ENCODE results near the gene PLA2G2D. TPM values are rescaled to one million over a fixed set of nuclear protein-coding genes. Genes with fewer than 3 reads are reported as not detected.

The PLA2G2D gene
- total and polyA plus RNA-seq, 2 of the 13 experiments (the other 11 are each of a cell fraction or from before 2014, with no cell fraction given) = not detected

GRCh38 chr1:20072771-20073170, 46.6 kb downstream of the PLA2G2D start:
- Histone ChIP-seq H3K27me3 (ENCODE audit: control insufficient read depth in 1 of 2, insufficient read depth in 2 of 2, low read length in 2 of 2) (peaks cover 0 to 38% of the 10 kb centered on the region in 2 experiments; a peak in 2 of 5 replicates), H4K20me1 (ENCODE audit: insufficient read depth, low read length) (no peaks in the 10 kb centered on the region), H3K36me3 (replicated peaks in 1 of 2; ENCODE audit: control insufficient read depth in 1 of 2, insufficient read depth in 2 of 2, low read length in 2 of 2) (no peaks in the 10 kb centered on the region), H3K27ac (ENCODE audit: extremely low read length, insufficient read depth, low read length) (no peak overlapping the region), H3K9ac (ENCODE audit: insufficient read depth, low read depth, low read length) (no peak overlapping the region), H3K4me2 (ENCODE audit: low read depth, low read length) (no peak overlapping the region), H3K79me2 (ENCODE audit: insufficient read depth, low read length) (no peaks in the 10 kb centered on the region), H2AFZ (ENCODE audit: low read length) (no peak overlapping the region), H3K4me1 (ENCODE audit: insufficient read depth, low read length) (no peaks in the 10 kb centered on the region), H3K9me3 (ENCODE audit: low read length) (no peaks in the 10 kb centered on the region), H3K4me3 (replicated peaks in 1 of 3; ENCODE audit: insufficient read depth in 1 of 3, low read depth in 2 of 3, low read length in 3 of 3) (no peak overlapping the region)
- 16% methylated on average over 7 of the region's 7 CpGs for WGBS (ENCODE audit: low lambda C conversion rate)
- DNase-seq (ENCODE audit: low spot score) (no peak), FAIRE-seq (no peak), ATAC-seq (no peak)
- POLR2A ChIA-PET = no interaction called here
- intact Hi-C loops (cut with micrococcal nuclease; ENCODE audit: unreplicated experiment) = no loop called here
- BruUV-seq (replicated peaks) = no TSS peak
- in situ Hi-C loops (cut with HindIII; ENCODE audit: extremely low pct_ligation_motif_present, low pct_unique_long_range_greater_than_20kb) = no loop called here
- TF ChIP-seq ZNF17 (CRISPR knock-in tag; IDR thresholded peaks at IDR 0.05) = no peak
- no peak for TF ChIP-seq ZC3H4 (CRISPR knock-in tag; IDR thresholded peaks at IDR 0.05; ENCODE audit: borderline replicate concordance)
- no peak for TF ChIP-seq HOXA7 (CRISPR knock-in tag; IDR thresholded peaks at IDR 0.05)
- TF ChIP-seq MAZ (IDR thresholded peaks at IDR 0.05; ENCODE audit: borderline replicate concordance, low read depth, low read length) = no peak
- TF ChIP-seq MAZ (CRISPR knock-in tag; IDR thresholded peaks at IDR 0.05; ENCODE audit: low read depth) = no peak
- TF ChIP-seq JUND (CRISPR knock-in tag; IDR thresholded peaks at IDR 0.05) = no peak
- no peak for TF ChIP-seq NR1H2 (CRISPR knock-in tag; IDR thresholded peaks at IDR 0.05; ENCODE audit: borderline replicate concordance, low read depth)
- no peak for TF ChIP-seq AGO2 (optimal IDR thresholded peaks at IDR 0.05; ENCODE audit: low read depth, low read length)
- TF ChIP-seq NCOA1 (CRISPR knock-in tag; IDR thresholded peaks at IDR 0.05) = no peak
- CTCF ChIA-PET (ENCODE audit: low intra/inter-chr PET ratio, low total read pairs) = no interaction called here

- no peak for DNase-seq (ENCODE audit: low spot score)
- Histone ChIP-seq H3K4me3 (replicated peaks in 1 of 3; ENCODE audit: insufficient read depth in 1 of 3, low read depth in 2 of 3, low read length in 3 of 3) (no peak overlapping the region), H3K4me1 (ENCODE audit: insufficient read depth, low read length) (no peaks in the 10 kb centered on the region), H2AFZ (ENCODE audit: low read length) (no peak overlapping the region), H3K4me2 (ENCODE audit: low read depth, low read length) (no peak overlapping the region), H3K27me3 (ENCODE audit: control insufficient read depth in 1 of 2, insufficient read depth in 2 of 2, low read length in 2 of 2) (peaks cover 0 to 38% of the 10 kb centered on the region in 2 experiments; a peak in 2 of 5 replicates), H3K27ac (ENCODE audit: extremely low read length, insufficient read depth, low read length) (no peak overlapping the region), H3K9ac (ENCODE audit: insufficient read depth, low read depth, low read length) (no peak overlapping the region), H3K9me3 (ENCODE audit: low read length) (no peaks in the 10 kb centered on the region), H3K36me3 (replicated peaks in 1 of 2; ENCODE audit: control insufficient read depth in 1 of 2, insufficient read depth in 2 of 2, low read length in 2 of 2) (no peaks in the 10 kb centered on the region), H3K79me2 (ENCODE audit: insufficient read depth, low read length) (no peaks in the 10 kb centered on the region), H4K20me1 (ENCODE audit: insufficient read depth, low read length) (no peaks in the 10 kb centered on the region)
- no TSS peak for BruUV-seq (replicated peaks)
- intact Hi-C loops (cut with micrococcal nuclease; ENCODE audit: unreplicated experiment) (no loop called here), in situ Hi-C loops (cut with HindIII; ENCODE audit: extremely low pct_ligation_motif_present, low pct_unique_long_range_greater_than_20kb) (no loop called here)
- no peak for FAIRE-seq
- POLR2A ChIA-PET = no interaction called here
- CTCF ChIA-PET (ENCODE audit: low intra/inter-chr PET ratio, low total read pairs) = no interaction called here
- no peak for ATAC-seq
- TF ChIP-seq NFKB2 (CRISPR knock-in tag; IDR thresholded peaks at IDR 0.05; ENCODE audit: borderline replicate concordance) (no peak), ZNF121 (CRISPR knock-in tag; IDR thresholded peaks at IDR 0.05) (no peak)
- 54% methylated on average over 6 of the region's 6 CpGs for whole genome bisulfite sequencing (ENCODE audit: low lambda C conversion rate)
These were observed 47.9 kb downstream of the PLA2G2D start for GRCh38 chr1:20071416-20071815.
